Femur (tissue), 1 donor: ENCODE data around the gene TRPC1.

Experiments
- DNase-seq: peaks from one replicate; pipeline ENCODE4 v3.0.0-alpha.2; 2017

Gene TRPC1

DNA sequence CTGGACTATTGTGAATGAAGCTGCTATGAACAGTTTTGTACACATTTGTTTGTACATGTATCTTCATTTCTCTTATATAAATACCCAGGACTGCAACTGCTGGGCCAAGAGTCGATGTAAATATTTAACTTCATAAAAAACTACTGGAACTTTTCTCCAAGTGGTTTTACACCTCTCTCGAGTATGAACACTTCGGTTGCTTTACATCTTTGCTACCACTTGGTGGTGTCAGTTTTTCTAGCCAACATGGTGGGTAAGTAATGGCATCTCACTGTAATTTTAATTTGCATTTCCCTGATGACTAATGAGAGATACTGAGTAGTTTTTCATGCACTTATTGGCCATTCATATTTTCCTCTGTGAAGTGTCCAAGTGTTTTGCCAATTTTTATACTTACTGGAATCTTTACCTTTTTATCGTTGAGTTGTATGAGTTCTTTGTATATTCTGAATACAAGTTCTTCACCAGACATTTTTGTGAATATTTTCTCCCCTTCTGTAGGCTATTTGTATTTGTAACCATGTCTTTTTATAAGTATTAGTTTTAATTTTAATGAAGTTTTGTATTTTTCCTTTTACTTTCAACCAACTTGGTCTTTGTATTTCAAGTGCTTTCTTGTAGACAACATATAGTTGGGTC, 120.6 kb downstream of the TRPC1 start:
- no peak for DNase-seq

- DNase-seq: no peak
Measured at GRCh38 chr3:142846779-142847577, 123.1 kb downstream of the TRPC1 start.

DNA sequence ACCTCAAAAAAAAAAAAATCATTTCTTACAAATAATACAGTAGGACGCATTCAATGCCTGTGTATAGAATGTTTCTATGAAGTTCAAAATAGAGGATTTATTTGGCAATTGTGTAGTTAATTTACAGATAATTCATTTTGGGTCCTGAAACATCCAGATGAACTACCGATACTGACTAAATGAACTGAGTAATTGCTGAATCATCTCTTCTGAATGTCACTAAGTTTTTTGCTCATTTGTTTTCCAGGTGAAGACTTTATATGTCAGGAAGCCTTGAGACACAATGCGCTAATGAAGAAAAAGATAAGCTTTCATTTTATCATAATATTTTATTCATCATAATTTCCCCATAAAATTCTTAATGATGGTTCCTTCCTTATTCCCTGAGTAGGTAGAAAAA, 125.3 kb downstream of the TRPC1 start:
- DNase-seq: no peak

GRCh38 chr3:142850395-142851023, 126.7 kb downstream of the TRPC1 start:
- no peak for DNase-seq

- no peak for DNase-seq
Measured at GRCh38 chr3:142852009-142852408, 128.2 kb downstream of the TRPC1 start.

DNA sequence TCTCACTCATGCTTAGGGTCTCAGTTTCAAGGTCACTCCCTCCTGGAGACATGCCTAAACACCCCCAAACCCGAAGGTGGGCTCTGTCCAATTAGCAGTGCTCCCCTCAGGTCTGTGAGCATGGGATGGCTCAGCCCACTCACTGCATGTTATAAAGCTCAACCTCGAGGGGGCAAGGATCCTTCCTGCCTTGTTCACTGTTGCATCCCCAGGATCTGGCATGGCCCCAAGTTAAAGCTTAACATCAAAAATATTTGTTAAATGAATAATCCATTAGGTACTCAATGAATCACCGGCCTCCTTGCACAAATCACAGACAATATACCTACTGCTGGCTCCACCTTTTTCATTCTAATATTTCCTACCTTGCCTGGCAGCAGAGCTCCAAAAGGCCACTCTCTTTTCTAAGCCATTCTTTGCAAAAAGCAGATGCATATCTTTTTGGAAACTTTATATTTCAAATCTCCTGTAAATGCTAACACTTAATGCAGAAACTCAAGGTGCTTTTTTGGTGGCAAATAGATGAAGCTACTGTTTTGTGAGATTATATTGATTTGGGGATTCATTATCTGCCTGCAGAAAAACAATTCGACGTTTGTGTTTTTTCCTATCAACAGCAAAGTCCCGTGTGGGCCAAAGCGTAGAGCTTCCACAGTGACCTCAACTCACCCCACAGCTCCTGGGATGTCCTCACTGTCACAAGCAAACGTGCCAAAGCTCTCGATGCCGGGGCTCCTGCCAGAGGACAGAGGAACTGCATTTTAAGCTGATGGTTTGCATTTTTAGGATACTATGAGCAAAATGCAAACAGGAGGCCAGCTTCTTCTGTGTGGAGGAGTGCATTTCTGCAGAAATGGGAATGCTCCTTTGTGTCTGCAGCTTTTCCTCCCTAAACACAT, 129.7 kb downstream of the TRPC1 start:
- DNase-seq: no peak

DNA sequence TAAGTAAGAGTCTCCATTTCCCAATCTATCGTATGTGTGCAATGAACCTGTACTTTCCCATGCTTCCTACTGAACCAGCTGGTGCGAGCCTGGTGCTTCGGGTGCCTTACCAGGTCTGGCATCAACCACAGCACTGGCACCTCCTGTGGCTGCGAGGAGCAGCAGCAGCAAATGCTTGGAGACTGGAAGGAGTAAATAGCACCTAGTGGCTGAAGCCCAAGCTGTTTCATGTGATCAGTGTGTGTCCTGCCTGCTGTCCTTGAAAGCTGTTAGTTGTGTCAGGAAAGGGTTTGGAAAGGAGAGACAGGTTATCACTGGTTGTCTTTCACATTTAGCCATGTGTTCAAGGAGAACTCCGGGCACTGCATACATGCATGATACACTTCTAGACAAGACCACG, 133.2 kb downstream of the TRPC1 start:
- no peak for DNase-seq
